HG03064 (cell line): ENCODE data around the gene TMIGD3.

Experiments used
- ATAC-seq: cut with Tn5 transposase; IDR thresholded peaks from one replicate; pipeline ENCODE4 v1.9.1; 2021; ENCODE audit warnings: low read depth; ENCODE audit not compliant: unreplicated experiment

The TMIGD3 gene

DNA sequence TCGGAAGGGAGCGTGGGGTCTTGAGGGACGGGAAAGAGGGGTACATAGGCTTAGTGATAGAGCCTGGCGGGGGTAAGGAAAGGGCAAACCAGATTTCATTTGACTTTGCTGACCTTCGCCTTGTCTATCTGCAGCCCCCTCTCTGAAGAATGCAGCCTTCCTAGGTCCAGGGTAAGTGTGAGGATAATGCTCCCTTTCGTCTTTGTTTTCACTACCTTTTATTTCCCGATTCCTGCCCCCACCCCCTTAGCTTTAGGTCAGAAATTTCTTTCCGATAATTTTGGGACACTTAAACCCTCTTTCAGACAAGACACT is 53.8 kb downstream of the TMIGD3 start:
- ATAC-seq = no peak

DNA sequence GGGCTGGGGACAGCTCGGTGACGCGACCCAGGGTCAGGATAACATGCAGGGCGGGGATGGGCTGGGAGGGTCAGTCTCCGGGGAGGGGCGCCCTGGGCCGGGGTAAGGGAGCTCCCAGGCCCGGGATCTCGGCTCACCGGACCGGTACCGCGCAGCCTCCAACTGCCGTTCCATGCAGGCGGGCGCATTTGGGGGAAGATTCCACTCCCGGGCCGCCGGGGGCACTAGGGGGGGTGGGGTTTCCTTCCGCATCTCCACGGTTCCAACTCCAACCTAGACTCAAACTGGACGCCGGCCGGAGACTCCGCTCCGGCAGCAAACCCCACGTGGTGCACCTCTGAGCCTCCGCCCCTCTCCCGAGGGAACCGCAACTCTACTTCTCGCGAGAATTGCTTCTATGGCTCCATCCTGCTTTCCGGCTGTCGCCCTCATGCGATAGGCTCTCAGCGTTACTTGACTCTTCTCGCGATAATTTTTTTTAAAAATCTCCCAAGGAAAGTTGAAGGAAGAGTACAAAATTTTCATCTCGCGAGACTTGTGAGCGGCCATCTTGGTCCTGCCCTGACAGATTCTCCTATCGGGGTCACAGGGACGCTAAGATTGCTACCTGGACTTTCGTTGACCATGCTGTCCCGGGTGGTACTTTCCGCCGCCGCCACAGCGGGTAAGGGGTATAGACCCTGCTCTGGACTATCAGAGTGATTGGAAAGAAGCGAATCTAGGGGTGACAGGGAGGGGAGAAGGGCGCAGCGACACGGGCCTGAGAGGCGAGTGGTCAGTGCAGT is 54.3 kb downstream of the TMIGD3 start, which contains the start of the genes ATP5PB and WDR77:
ATP5PB (plus strand) TSS at position 547 of the 785 bp plus-strand sequence; CDS start at position 625, 78 bp downstream.
WDR77 (minus strand) TSS at position 339 of the 785 bp plus-strand sequence; CDS start at position 252, 87 bp downstream.
- ATAC-seq = peak; percentile 89

DNA sequence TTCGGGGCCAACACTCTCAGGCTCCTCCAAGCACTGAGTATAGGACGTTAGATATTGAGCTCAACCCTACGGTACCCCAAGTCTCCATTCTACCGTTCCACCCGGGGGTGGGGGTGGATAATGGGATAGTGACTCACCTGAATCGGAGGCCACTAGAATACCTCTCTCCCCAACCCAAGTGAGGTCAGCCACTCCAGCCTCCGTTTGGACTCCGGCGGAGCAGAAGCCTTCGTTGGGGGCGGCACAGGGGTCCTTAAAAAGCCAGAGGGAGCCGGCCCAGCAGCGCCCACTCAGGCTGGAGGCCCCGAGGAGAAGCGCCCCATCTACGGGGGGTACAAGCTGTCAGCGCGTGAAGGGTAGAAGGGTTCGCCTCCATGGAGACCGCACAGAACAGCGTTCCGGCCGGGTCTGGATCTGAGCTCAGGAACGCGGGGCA is 54.9 kb downstream of the TMIGD3 start:
- no peak for ATAC-seq

DNA sequence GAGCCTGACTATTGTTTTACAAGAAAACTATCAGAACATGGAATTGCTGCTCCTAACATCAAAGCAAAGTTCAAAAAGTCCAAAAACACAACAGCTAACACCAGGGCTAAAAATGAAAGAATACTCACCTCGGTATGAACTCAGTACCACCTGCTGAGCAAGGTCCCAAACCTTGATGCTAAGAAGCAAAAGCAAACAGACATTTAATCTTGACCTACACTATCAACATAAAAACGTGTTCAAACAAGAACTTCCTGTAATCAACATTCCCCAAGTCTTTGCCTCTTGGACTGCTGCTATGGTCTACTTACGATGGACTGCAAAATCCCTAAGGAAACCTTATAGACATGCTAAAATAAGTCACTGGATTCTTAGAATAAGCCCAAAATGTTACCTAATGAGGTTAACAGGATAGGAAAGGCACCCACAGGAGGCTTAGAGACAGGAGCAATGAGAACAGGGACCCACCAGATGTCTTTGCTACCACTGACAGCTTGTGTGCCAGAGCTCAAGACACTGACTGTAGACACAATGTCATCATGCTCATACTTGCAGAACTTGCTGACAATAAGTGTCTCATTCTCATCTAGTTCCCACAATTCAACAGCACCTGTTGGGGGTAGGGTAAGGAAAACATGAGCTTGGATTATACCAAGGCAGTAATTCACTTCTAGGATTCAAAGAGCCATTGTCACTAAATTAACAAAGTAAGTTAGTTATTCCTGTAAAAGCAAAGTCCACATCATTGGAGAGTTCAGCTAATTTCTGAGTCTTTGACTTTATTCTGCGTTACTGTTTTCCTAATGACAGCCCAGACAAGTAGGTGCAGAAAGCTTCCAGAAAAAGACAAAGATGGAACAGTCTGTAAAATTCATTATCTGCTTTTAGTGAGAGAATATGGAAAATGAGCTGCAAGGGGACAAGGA is 56.2 kb downstream of the TMIGD3 start:
- ATAC-seq = no peak

DNA sequence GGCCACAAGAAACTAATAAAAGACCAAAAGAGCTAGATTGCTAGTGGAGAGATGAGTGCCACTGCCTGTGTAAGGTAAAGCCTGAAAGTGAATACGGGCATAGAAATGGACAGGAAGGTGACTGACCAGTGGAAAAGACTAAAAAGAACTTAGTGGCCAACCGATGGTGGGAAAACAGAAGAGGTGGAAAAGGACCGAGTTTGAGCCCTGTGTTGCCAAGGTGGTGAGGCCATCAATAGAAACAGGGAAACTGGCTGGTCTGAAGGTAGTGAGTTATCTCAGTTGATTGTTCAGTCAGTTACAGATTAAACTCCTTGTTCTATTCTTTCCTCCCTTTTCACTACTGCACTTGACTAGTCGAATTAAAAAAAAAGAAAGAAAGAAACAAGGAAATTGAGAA is 56.9 kb downstream of the TMIGD3 start:
- no peak for ATAC-seq

DNA sequence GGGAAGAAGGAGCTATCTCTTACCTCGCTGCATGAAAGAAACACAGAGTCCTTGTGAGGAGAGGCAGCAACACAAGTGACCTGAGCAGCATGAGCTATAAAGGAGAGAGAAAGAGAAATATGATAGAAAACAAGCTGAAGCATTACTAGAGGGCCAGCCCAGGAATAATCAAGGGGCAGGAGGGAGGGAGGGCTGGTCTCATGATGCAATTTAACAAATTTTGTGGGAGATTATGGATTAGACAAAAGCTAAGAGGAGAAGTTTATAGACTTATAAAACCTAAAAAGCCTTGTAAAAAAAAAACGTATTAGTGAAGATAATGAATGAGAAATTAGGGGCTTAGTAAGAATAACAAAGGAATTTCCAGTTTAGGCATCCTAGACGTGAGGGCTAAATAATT is 59.4 kb downstream of the TMIGD3 start:
- no peak for ATAC-seq

DNA sequence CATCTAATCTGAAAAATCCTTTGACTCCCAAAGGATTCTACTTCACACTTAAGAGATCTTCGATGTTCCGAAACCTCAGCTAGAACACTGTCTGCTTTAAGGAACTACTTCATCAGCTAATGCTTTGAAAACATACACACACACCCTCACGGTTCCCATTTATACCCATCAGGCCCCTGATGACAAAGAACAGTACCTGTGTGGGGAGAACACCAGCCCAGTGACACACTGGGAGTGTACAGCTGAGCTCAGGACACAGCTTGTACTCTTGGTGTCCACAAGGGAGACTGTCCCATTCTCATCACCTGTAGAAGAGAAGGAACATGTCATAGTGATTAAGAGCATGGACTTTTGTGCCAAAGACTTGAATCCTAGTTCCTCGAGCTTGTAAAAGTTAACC is 61.0 kb downstream of the TMIGD3 start:
- ATAC-seq = no peak

DNA sequence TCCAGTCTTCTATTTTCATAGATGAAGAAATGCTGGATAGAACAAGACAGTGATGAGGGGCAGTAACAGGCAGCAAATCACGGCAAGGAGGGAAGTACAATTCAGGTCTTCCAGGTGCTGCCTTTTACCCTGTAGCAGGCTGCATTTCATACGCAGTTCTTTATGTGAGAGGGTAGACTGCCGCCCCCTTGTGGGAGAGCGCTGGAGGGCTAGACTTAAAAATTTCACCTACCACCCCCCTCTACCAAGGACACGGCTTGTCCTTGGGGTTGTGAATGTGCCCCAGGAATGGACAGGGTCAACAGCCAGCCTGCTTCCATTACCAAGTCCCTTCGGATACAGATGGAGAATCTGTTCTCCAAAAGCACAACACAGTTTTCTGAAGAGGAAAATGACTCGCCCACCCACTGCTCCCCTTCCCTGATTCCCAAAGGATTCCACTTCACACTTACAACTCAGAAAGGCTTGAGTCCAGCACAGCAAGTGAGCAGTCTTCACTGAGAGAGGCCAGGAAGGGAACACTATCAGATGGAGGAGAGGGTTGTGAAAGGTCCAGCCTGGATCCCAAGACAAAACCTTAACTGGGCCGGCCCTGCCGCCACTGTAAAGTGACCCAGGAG is 61.8 kb downstream of the TMIGD3 start:
- no peak for ATAC-seq

DNA sequence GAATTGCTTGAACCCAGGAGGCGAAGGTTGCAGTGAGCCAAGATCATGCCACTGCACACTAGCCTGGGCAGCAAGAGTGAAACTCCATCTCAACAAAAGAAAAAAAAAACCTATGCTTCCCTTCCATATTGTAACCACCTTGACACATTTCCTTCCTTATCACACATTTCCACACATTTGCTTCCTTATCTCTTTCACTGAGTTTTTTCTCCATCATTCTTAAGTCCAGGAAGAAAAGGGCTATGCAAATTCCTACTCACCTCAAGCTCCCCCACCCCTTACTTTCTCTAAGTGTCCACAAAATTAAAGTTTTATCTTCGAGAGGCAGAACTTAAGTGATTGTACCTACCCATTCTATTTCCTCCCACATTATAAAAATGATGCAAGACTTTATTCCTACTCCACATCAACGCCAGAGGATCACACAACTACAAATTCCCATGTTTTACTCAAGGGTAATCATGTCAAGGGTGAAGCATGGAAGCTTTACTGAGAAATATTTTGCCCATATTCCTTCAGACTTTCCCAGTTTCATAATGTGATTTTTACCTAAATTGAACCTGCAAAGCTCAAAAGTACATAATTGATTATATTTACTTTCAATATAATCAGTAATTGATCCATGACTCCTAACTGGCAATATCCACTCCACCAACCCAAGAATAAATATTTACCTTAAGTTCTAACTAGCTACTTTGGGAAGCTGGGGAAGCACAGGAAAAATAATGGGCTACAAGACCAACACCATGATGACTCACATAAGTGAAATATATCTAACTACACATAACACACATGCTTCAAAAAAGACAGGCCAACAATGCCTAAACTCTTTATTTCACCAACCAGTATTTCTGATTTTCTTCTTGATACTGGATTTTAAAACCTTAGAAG is 63.7 kb downstream of the TMIGD3 start:
- no peak for ATAC-seq

DNA sequence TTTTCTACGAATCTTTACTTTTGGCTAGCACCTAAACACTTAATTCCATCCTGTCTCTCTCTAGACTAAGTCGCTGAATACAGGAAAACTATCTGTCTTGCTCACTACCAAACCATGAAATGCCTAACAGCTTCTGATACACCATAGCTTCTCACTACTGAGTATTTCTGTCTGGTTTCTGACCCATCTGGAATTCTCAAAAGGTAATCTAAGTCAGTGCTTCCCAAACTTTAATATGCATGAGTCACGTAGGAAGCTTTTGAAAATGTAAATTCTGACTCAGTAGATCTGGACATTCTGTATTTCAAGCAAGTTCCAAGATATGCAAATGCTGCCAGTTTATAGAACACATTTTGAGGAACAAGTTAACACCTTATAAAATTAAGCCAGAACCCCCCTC is 66.7 kb downstream of the TMIGD3 start:
- no peak for ATAC-seq
